H1 (cell line): ENCODE results near the gene KCNH6. TPM values are rescaled to one million over a fixed set of nuclear protein-coding genes. Genes with fewer than 3 reads are reported as not detected.

Experiments
- CTCF ChIA-PET: fragments of 300-600 bp; sonication (Branson Sonifier 250); formaldehyde crosslinking; loops from one replicate; lab custom pipeline; 2021; ENCODE audit not compliant: partially characterized antibody; lab: Charles Lee
- POLR2A ChIA-PET: fragments of 300-600 bp; sonication (Branson Sonifier 250); formaldehyde crosslinking; loops from one replicate; lab custom pipeline; 2021; ENCODE audit warnings: inconsistent platforms; ENCODE audit not compliant: partially characterized antibody; lab: Charles Lee
- DNase-seq, 2 experiments: peaks; one replicate each; pipeline versions ENCODE4 v3.0.0 to v3.0.0-alpha.2; 2010 to 2022; ENCODE audit warnings: low spot score in 2 of 2, low read depth in 1 of 2, mixed read lengths in 1 of 2
- FAIRE-seq: peaks from 2 replicates; lab custom pipeline; 2011; peaks lifted over from hg19 to GRCh38; lab: Jason Lieb, UNC
- H2AFZ ChIP-seq: 2 replicates; pipeline ENCODE4 v1.8.1; 2012; ENCODE audit warnings: low read length, inconsistent platforms
- H2AK5ac ChIP-seq: 2 replicates; pipeline ENCODE4 v1.6.1; 2013; ENCODE audit warnings: low read depth, low read length
- H2BK120ac ChIP-seq: replicated peaks from 2 replicates; pipeline ENCODE3; 2013; ENCODE audit warnings: low read depth, low read length, inconsistent platforms
- H2BK12ac ChIP-seq: 2 replicates; pipeline ENCODE4 v1.6.1; 2013; ENCODE audit warnings: low read depth, low read length
- H2BK15ac ChIP-seq: 2 replicates; pipeline ENCODE4 v1.6.1; 2013; ENCODE audit warnings: low read length
- H2BK20ac ChIP-seq: 2 replicates; pipeline ENCODE4 v1.6.1; 2013; ENCODE audit warnings: low read length
- H2BK5ac ChIP-seq: 2 replicates; pipeline ENCODE4 v1.6.1; 2013; ENCODE audit warnings: low read depth, low read length
- H3K14ac ChIP-seq: 2 replicates; pipeline ENCODE4 v1.6.1; 2013; ENCODE audit warnings: inconsistent platforms; ENCODE audit not compliant: insufficient read length
- H3K18ac ChIP-seq: 2 replicates; pipeline ENCODE4 v1.6.1; 2013; ENCODE audit warnings: low read length; ENCODE audit errors: extremely low read depth
- H3K23ac ChIP-seq: 2 replicates; pipeline ENCODE4 v1.6.1; 2013; ENCODE audit warnings: inconsistent platforms; ENCODE audit not compliant: insufficient read length
- H3K23me2 ChIP-seq: 2 replicates; pipeline ENCODE4 v1.6.1; 2013; ENCODE audit warnings: low read depth, low read length
- H3K27ac ChIP-seq: 2 replicates; pipeline ENCODE4 v1.6.1; 2011; ENCODE audit warnings: low read depth, low read length, inconsistent platforms
- H3K27me3 ChIP-seq, 4 experiments: replicated peaks in 1 of 4; 1 replicate in 1 of 4; 2 replicates in 3 of 4; pipeline versions ENCODE4 v1.6.1 to v1.8.1; 2011 to 2013; ENCODE audit warnings: low read length in 3 of 4, mild to moderate bottlenecking in 3 of 4, inconsistent platforms in 2 of 4, mixed read lengths in 2 of 4, moderate library complexity in 1 of 4; ENCODE audit not compliant: control insufficient read depth in 3 of 4, insufficient read depth in 3 of 4; ENCODE audit errors: extremely low read depth in 1 of 4
- H3K36me3 ChIP-seq, 4 experiments: 2 replicates each; pipeline versions ENCODE4 v1.6.1 to v1.8.1; 2011 to 2013; ENCODE audit warnings: mild to moderate bottlenecking in 4 of 4, low read length in 3 of 4, moderate library complexity in 2 of 4, control low read depth in 1 of 4, inconsistent platforms in 1 of 4; ENCODE audit not compliant: insufficient read depth in 4 of 4, control insufficient read depth in 2 of 4
- H3K4ac ChIP-seq: replicated peaks from 2 replicates; pipeline ENCODE3; 2013; ENCODE audit warnings: low read length, low read depth, mixed read lengths, inconsistent platforms; ENCODE audit not compliant: insufficient read length
- H3K4me1 ChIP-seq, 4 experiments: replicated peaks in 1 of 4; 1 replicate in 1 of 4; 2 replicates in 3 of 4; pipeline versions ENCODE4 v1.6.1 to v1.8.1; 2011 to 2013; ENCODE audit warnings: low read length in 3 of 4, inconsistent platforms in 2 of 4, mixed read lengths in 1 of 4; ENCODE audit not compliant: insufficient read depth in 4 of 4, control insufficient read depth in 3 of 4
- H3K4me2 ChIP-seq, 2 experiments: 2 replicates each; pipeline versions ENCODE4 v1.6.1 to v1.8.1; 2011 to 2013; ENCODE audit warnings: low read depth in 2 of 2, low read length in 2 of 2, control low read depth in 1 of 2, inconsistent platforms in 1 of 2, mild to moderate bottlenecking in 1 of 2; ENCODE audit not compliant: insufficient read depth in 1 of 2
- H3K4me3 ChIP-seq, 4 experiments: fragments of 200-600, 300-600 bp in 1 of 4; sonication (generic), shearing (Covaris generic), sonication (Bioruptor Twin) in 1 of 4; 2 replicates each; pipeline versions ENCODE4 v1.5.1 to v1.8.1; 2011 to 2016; ENCODE audit warnings: low read length in 4 of 4, low read depth in 3 of 4, control low read depth in 2 of 4, inconsistent platforms in 2 of 4, mild to moderate bottlenecking in 2 of 4, mixed read lengths in 1 of 4, moderate library complexity in 1 of 4; ENCODE audit not compliant: insufficient read depth in 2 of 4; ENCODE audit errors: extremely low read depth in 1 of 4
- H3K56ac ChIP-seq: replicated peaks from 2 replicates; pipeline ENCODE3; 2013; ENCODE audit warnings: low read depth, mild to moderate bottlenecking, mixed read lengths, low read length, inconsistent platforms; ENCODE audit not compliant: insufficient read length
- H3K79me1 ChIP-seq: 2 replicates; pipeline ENCODE4 v1.6.1; 2013; ENCODE audit warnings: low read depth, low read length, control low read depth
- H3K79me2 ChIP-seq, 2 experiments: 2 replicates each; pipeline versions ENCODE4 v1.6.1 to v1.8.1; 2012 to 2013; ENCODE audit warnings: low read length in 2 of 2, mild to moderate bottlenecking in 2 of 2, inconsistent platforms in 1 of 2; ENCODE audit not compliant: insufficient read depth in 2 of 2, control insufficient read depth in 1 of 2
- H3K9ac ChIP-seq, 4 experiments: replicated peaks in 1 of 4; 1 replicate in 1 of 4; 2 replicates in 3 of 4; pipeline versions ENCODE4 v1.6.1 to v1.8.1; 2011 to 2013; ENCODE audit warnings: low read depth in 3 of 4, low read length in 3 of 4, control low read depth in 2 of 4, mild to moderate bottlenecking in 2 of 4, moderate library complexity in 2 of 4, inconsistent platforms in 1 of 4; ENCODE audit errors: extremely low read depth in 1 of 4
- H3K9me3 ChIP-seq, 2 experiments: 2 replicates each; pipeline versions ENCODE4 v1.6.1 to v1.8.1; 2012 to 2013; ENCODE audit warnings: mild to moderate bottlenecking in 2 of 2, moderate library complexity in 2 of 2, control low read depth in 1 of 2, inconsistent platforms in 1 of 2, low read depth in 1 of 2, low read length in 1 of 2, mixed read lengths in 1 of 2; ENCODE audit not compliant: insufficient read depth in 2 of 2
- H4K20me1 ChIP-seq, 2 experiments: replicated peaks in 1 of 2; 2 replicates each; pipeline versions ENCODE3 to v1.8.1; 2011 to 2013; ENCODE audit warnings: inconsistent platforms in 2 of 2, low read length in 2 of 2, mild to moderate bottlenecking in 1 of 2; ENCODE audit not compliant: insufficient read depth in 2 of 2, control insufficient read depth in 1 of 2
- H4K5ac ChIP-seq: 2 replicates; pipeline ENCODE4 v1.6.1; 2013; ENCODE audit warnings: low read length, low read depth, mixed read lengths, inconsistent platforms; ENCODE audit not compliant: insufficient read length
- H4K8ac ChIP-seq: 2 replicates; pipeline ENCODE4 v1.8.0; 2013; ENCODE audit warnings: mild to moderate bottlenecking, moderate library complexity, low read length, inconsistent platforms; ENCODE audit not compliant: insufficient read depth; ENCODE audit errors: extremely low read depth
- H4K91ac ChIP-seq: replicated peaks from 2 replicates; pipeline ENCODE3; 2013; ENCODE audit warnings: low read length, mixed read lengths, inconsistent platforms; ENCODE audit not compliant: insufficient read length
- ASH2L ChIP-seq: fragments of 200-600, 300-600 bp; sonication (generic); IDR thresholded peaks from one replicate; pipeline ENCODE4 v1.7.1; 2017; ENCODE audit warnings: low read length
- ATF3 ChIP-seq: IDR thresholded peaks from 2 replicates; pipeline ENCODE4 v1.6.1; 2011; ENCODE audit warnings: low read depth, mild to moderate bottlenecking, low read length; ENCODE audit not compliant: insufficient read depth
- GABPA ChIP-seq: IDR thresholded peaks from 2 replicates; pipeline ENCODE4 v1.6.1; 2011; ENCODE audit warnings: mild to moderate bottlenecking, low read length, moderate library complexity, borderline replicate concordance; ENCODE audit not compliant: insufficient read depth
- GTF2F1 ChIP-seq: IDR thresholded peaks from 2 replicates; pipeline ENCODE4 v1.6.1; 2012; ENCODE audit warnings: low read depth, low read length, improper control_type of control experiment, borderline replicate concordance
- SRF ChIP-seq: IDR thresholded peaks from 2 replicates; pipeline ENCODE4 v1.6.1; 2011; ENCODE audit warnings: mild to moderate bottlenecking, low read depth, low read length, moderate library complexity
- TCF12 ChIP-seq: IDR thresholded peaks from 2 replicates; pipeline ENCODE4 v1.6.1; 2011; ENCODE audit warnings: low read depth, mild to moderate bottlenecking, low read length
- TEAD4 ChIP-seq: IDR thresholded peaks from 2 replicates; pipeline ENCODE4 v1.6.1; 2012; ENCODE audit warnings: low read depth, low read length, inconsistent platforms, mixed read lengths
- WGBS, 2 experiments: shearing (Covaris generic) in 1 of 2; methylation state at CpG; one replicate each; pipeline versions ENCODE4 v1.1.6 to v1.1.7; 2013 to 2015; ENCODE audit warnings: low lambda C conversion rate in 2 of 2, mixed read lengths in 2 of 2, inconsistent platforms in 1 of 2, low coverage in 1 of 2, missing lambda C conversion rate in 1 of 2; ENCODE audit not compliant: insufficient replicate concordance in 2 of 2, insufficient coverage in 1 of 2, insufficient read length in 1 of 2; ENCODE audit errors: extremely low coverage in 1 of 2, missing lambda C conversion rate in 1 of 2; 5-methylcytosine and 5-hydroxymethylcytosine counted together
- polyA plus RNA-seq, 7 experiments: library from polyadenylated mRNA; depleted of rRNA in 3 of 7; stranded (reverse) in 5 of 7; unstranded in 2 of 7; fragments of >200 nt in 5 of 7; fragments of 200-250 nt in 2 of 7; gene quantifications; 1 replicate in 5 of 7; 2 replicates in 1 of 7; 4 replicates in 1 of 7; pipeline versions ENCODE4 v1.2.1 to v1.2.3, GENCODE V29; 2011 to 2013; ENCODE audit warnings: missing spikeins in 2 of 7, mixed read lengths in 2 of 7
- total RNA-seq: library from RNA; stranded (reverse); fragmentation: NEBNext Ultra II Directional; extraction: Animal tissue kit (Norgen Biotek cat#: 25700); gene quantifications from 2 replicates; pipeline ENCODE4 v1.2.1, GENCODE V29; 2021

The KCNH6 gene
- total and polyA plus RNA-seq, 2 of the 8 experiments (the other 6 are each of a cell fraction or from before 2014, with no cell fraction given) = 1.8 to 3.6 TPM

DNA sequence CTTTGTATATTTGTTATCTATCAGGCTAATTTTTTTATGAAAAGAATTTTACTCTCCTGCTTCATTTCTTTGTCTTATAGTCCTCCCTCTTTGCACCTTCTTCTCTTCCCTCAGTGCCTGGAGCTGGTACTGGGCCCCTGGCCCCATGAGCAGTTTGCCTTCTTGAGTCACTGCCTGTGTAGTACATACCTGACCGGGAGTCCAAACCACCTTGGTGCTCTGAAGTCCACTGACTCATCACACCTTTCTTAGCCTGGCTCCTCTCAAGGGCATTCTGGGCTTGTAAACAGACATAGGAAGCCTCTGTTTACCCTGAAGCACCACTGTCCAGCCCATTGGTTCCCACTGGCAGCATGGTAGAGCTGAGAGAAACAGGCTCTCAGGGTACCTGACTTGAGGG is 66.5 kb downstream of the KCNH6 start:
- no peak overlapping the region for H3K4me2 ChIP-seq
- H4K20me1 ChIP-seq = peaks cover 0 to 2% of the 10 kb centered on the region in 2 experiments
- no peak overlapping the region for H3K4me3 ChIP-seq
- no peak overlapping the region for H3K18ac ChIP-seq
- no peak overlapping the region for H4K91ac ChIP-seq
- ChIA-PET POLR2A (no interaction called here), CTCF (interaction anchor here (0.6 to 1.4 kb wide), 4 partner anchors 17 to 155 kb away, joined by 3 to 4 read pairs (median 4); no protein-coding TSS in a partner anchor)
- no peak overlapping the region for H3K4ac ChIP-seq
- H4K5ac ChIP-seq = no peak overlapping the region
- H3K4me1 ChIP-seq = no peaks in the 10 kb centered on the region
- no peak overlapping the region for H3K27ac ChIP-seq
- no peak overlapping the region for H3K9ac ChIP-seq
- no peak overlapping the region for H2AFZ ChIP-seq
- H2BK20ac ChIP-seq = no peak overlapping the region
- no peak overlapping the region for H2BK12ac ChIP-seq
- FAIRE-seq = no peak
- WGBS, 2 experiments = 91% methylated on average over 1 of the region's 1 CpG; no CpG with 5 or more reads in 1 of the 2 experiments
- no peaks in the 10 kb centered on the region; the same call in 1 of the 2 replicates for H3K23me2 ChIP-seq
- no peaks in the 10 kb centered on the region for H3K27me3 ChIP-seq
- H3K14ac ChIP-seq = no peak overlapping the region
- H3K23ac ChIP-seq = no peak overlapping the region
- no peaks in the 10 kb centered on the region for H3K79me2 ChIP-seq
- H2BK120ac ChIP-seq = no peak overlapping the region
- H3K79me1 ChIP-seq = no peaks in the 10 kb centered on the region; the same call in 1 of the 2 replicates
- no peak overlapping the region for H2BK5ac ChIP-seq
- H3K56ac ChIP-seq = no peak overlapping the region
- no peak overlapping the region for H2AK5ac ChIP-seq
- no peaks in the 10 kb centered on the region for H3K9me3 ChIP-seq
- DNase-seq = no peak
- H2BK15ac ChIP-seq = no peak overlapping the region
- H4K8ac ChIP-seq = no peak overlapping the region
- peaks cover 21 to 51% (median 41%) of the 10 kb centered on the region in 4 experiments for H3K36me3 ChIP-seq
- no peak for TF ChIP-seq GTF2F1
- TF ChIP-seq GABPA = no peak
- TF ChIP-seq TEAD4 = no peak
- TF ChIP-seq ASH2L = no peak
- TF ChIP-seq TCF12 = no peak
- TF ChIP-seq ATF3 = no peak
- TF ChIP-seq SRF = no peak
